22Rv1 (cell line): ENCODE results near the gene PARD3.

Experiments used
- ZFX ChIP-seq: fragments of 450-650 bp; IDR thresholded peaks from 2 replicates; pipeline ENCODE4 v1.6.1; 2017; ENCODE audit warnings: antibody characterized with exemption, borderline replicate concordance
- TF ChIP-seq, protein P1 (sequence below): fragments of 450-650 bp; IDR thresholded peaks from 2 replicates; pipeline ENCODE4 v1.5.1; 2017; ENCODE audit warnings: mild to moderate bottlenecking

DNA sequence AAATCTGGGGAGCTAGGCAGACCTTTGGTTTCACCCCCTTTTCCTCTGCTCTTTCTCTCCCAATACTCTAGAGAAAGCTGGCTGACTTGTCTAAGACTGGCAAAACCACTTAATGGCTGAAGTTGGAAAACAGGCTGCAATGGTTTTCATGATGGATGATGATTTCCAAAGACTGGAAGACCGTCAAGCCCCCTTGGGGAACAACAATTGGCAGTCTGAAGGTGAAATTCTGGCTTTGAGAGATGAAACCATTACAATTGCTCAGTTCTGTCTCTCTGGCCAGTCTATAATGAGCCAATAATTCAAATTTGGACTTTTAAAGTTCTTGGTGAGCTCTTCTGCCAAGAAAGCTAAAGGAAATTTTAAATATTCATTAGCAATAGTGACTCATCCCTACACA lies 680.5 kb downstream of the PARD3 start:
- TF ChIP-seq, protein P1, sequence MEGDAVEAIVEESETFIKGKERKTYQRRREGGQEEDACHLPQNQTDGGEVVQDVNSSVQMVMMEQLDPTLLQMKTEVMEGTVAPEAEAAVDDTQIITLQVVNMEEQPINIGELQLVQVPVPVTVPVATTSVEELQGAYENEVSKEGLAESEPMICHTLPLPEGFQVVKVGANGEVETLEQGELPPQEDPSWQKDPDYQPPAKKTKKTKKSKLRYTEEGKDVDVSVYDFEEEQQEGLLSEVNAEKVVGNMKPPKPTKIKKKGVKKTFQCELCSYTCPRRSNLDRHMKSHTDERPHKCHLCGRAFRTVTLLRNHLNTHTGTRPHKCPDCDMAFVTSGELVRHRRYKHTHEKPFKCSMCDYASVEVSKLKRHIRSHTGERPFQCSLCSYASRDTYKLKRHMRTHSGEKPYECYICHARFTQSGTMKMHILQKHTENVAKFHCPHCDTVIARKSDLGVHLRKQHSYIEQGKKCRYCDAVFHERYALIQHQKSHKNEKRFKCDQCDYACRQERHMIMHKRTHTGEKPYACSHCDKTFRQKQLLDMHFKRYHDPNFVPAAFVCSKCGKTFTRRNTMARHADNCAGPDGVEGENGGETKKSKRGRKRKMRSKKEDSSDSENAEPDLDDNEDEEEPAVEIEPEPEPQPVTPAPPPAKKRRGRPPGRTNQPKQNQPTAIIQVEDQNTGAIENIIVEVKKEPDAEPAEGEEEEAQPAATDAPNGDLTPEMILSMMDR = no peak
- no peak for TF ChIP-seq ZFX
